GM04504 (cell line): ENCODE results near the gene DONSON.

Experiments
- DNase-seq: peaks from one replicate; pipeline ENCODE4 v3.0.0-alpha.2; 2012; ENCODE audit warnings: low read depth

Gene DONSON

DNA sequence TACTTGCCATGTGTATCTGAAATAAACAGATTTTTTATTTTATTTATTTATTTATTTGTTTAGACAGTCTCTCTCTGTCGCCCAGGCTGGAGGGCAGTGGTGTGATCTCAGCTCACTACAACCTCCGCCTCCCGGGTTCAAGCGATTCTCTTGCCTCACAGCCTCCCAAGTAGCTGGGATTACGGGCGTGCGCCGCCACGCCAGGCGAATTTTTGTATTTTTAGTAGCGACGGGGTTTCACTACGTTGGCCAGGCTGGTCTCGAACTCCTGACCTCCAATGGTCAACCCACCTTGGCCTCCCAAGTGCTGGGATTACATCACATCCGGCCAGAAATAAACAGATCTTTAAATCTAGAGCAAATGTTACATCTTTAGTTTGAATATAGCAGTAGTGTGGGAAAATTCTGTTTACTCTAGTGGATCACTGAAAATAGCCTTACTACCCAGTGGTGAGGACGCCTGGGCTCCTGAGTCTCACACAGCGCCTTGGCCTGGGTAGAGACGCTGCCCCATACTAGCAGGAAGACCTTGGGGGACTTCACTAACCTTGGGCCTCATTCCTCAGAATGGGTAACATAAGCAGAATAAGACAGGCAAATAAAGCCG is 47.3 kb downstream of the DONSON start:
- DNase-seq: no peak

DNA sequence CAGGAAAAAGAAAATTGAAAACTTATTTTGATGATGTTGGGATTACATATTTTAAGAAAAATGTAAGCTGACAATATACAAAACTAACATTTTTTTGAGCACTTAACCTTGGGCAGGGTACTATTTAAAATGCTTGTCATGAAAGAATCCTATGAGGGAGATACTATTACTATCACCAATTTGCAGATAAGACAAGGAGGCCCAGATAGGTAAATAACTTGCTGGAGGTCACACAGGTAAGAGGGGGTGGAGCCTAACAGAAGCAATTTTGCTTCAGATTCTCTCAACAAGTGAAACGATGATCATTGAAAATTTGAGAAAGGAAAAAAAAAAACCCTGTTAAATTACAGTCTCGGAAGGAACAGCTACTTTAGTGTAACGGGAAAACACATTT is 47.8 kb downstream of the DONSON start:
- no peak for DNase-seq

DNA sequence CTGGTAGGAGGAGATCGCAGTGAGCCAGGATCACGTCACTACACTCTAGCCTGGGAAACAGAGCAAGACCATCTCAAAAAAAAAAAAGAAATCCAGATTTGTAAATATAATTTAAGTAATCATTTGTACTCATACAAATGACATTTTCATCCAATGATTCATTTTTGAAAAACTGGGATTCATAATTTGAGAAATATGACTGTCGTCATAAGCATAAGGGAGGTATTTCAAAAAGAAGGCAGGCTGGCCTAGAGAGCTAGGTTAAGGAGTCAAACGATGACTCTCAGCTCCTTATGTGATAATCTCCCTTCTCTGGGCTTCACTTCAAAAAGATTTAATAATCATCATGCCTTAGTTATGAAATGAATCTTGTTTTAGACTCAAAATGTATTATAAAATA is 48.9 kb downstream of the DONSON start:
- no peak for DNase-seq

DNA sequence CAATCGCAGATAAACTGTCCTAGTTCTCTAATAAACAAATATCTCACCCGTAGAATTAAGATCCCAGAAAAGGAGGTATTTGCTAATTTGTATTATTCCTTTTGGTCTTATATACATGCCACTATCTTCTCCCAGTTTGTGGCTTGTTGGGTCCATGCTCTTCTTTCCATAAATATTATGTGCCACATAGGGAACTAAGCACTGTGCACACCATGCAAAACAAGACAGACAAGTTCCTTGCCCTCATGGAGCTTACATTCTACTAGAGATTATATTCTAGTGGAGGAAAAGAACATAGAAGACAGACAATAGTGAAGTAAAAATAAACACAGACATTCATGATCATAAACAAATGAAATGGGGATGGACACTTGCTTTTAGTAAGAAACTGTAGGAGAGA is 51.3 kb downstream of the DONSON start:
- DNase-seq: no peak

DNA sequence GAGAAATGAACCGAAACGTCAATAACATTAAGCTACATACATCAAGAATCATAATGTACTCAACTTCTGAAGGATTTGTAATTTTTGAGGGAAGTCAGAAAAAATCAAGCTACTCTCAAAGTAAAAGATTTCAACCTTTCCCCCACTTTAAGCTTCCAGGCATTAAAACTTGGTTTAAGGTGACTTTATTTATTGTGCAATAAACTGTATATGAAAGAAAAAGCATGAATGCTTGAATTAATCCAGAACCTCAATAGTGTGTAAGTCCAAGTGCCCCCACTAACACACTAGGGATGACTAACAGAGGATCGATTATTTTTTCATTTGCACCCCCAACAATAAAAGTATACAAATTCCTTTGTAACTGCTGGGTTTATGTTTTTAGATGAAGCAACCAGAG is 57.5 kb downstream of the DONSON start:
- DNase-seq: no peak
